Measurements from ENCODE around the gene ZMIZ1.

Gene ZMIZ1

GRCh38 chr10:79272353-79272752 lies 203.6 kb downstream of the ZMIZ1 start (continued):
- TF ChIP-seq ELK4 (IDR thresholded peaks at IDR 0.05; ENCODE audit: borderline replicate concordance, low read depth, low read length) (no peak), GLI2 (tag by site-specific recombination; IDR thresholded peaks at IDR 0.05; ENCODE audit: borderline replicate concordance, low read depth) (no peak), ZNF404 (tag by site-specific recombination; IDR thresholded peaks at IDR 0.05) (no peak), ZNF692 (tag by site-specific recombination; IDR thresholded peaks at IDR 0.05) (no peak), ZNF394 (tag by site-specific recombination; IDR thresholded peaks at IDR 0.05; ENCODE audit: borderline replicate concordance) (no peak)

- Histone ChIP-seq H3K4me1 (ENCODE audit: control insufficient read depth, insufficient read depth, low read length) (no peaks in the 10 kb centered on the region), H3K4me3 (ENCODE audit: low read depth, low read length) (no peak overlapping the region), H3K9me3 (ENCODE audit: control insufficient read depth, insufficient read depth, low read depth, low read length) (no peaks in the 10 kb centered on the region), H3K36me3 (ENCODE audit: control insufficient read depth in 2 of 2, insufficient read depth in 1 of 2, low read length in 2 of 2) (peaks cover 0 to 11% of the 10 kb centered on the region in 2 experiments; a peak in 1 of 3 replicates), H3K27ac (ENCODE audit: extremely low read depth, low read depth, low read length) (no peak overlapping the region)
- TF ChIP-seq ZNF202 (tag by site-specific recombination; IDR thresholded peaks at IDR 0.05; ENCODE audit: borderline replicate concordance) (no peak), PATZ1 (tag by site-specific recombination; IDR thresholded peaks at IDR 0.05) (no peak), ZFHX2 (tag by site-specific recombination; conservative IDR thresholded peaks at IDR 0.05) (peak; percentile 86), ZNF561 (tag by site-specific recombination; IDR thresholded peaks at IDR 0.05; ENCODE audit: borderline replicate concordance) (no peak), GLI2 (tag by site-specific recombination; IDR thresholded peaks at IDR 0.05; ENCODE audit: borderline replicate concordance, low read depth) (no peak), ZNF121 (tag by site-specific recombination; IDR thresholded peaks at IDR 0.05) (no peak), ZNF791 (tag by site-specific recombination; IDR thresholded peaks at IDR 0.05) (no peak), ZBTB17 (tag by site-specific recombination; IDR thresholded peaks at IDR 0.05) (no peak), KLF1 (tag by site-specific recombination; IDR thresholded peaks at IDR 0.05) (peak; percentile 47; the same call in 1 of the 2 replicates), ZIC2 (tag by site-specific recombination; IDR thresholded peaks at IDR 0.05) (0 out of 2 replicates have a peak, but pooled peaks have one; percentile 10), ZBTB8A (tag by site-specific recombination; IDR thresholded peaks at IDR 0.05) (peak; percentile 27; the same call in 1 of the 2 replicates), GLIS1 (tag by site-specific recombination; IDR thresholded peaks at IDR 0.05) (peak; percentile 83), EGR2 (tag by site-specific recombination; IDR thresholded peaks at IDR 0.05; ENCODE audit: low read depth) (peak; percentile 83)
- ChIA-PET CTCF (interaction anchor here (0.6 to 1.9 kb wide), 2 partner anchors 9 to 125 kb away, joined by 3 to 4 read pairs; no protein-coding TSS in a partner anchor), POLR2A (no interaction called here)
These were observed 204.8 kb downstream of the ZMIZ1 start for GRCh38 chr10:79273604-79274003.

- TF ChIP-seq GLIS1 (tag by site-specific recombination; IDR thresholded peaks at IDR 0.05) (peak; percentile 74), EGR2 (tag by site-specific recombination; IDR thresholded peaks at IDR 0.05; ENCODE audit: low read depth) (0 out of 2 replicates have a peak, but pooled peaks have one; percentile 38), GLIS2 (tag by site-specific recombination; IDR thresholded peaks at IDR 0.05) (0 out of 2 replicates have a peak, but pooled peaks have one; percentile 21), ZBTB17 (tag by site-specific recombination; IDR thresholded peaks at IDR 0.05) (no peak), ZEB2 (tag by site-specific recombination; IDR thresholded peaks at IDR 0.05) (no peak), ZNF449 (tag by site-specific recombination; IDR thresholded peaks at IDR 0.05) (no peak), ZFHX2 (tag by site-specific recombination; conservative IDR thresholded peaks at IDR 0.05) (peak; percentile 44; the same call in 1 of the 2 replicates), ZIC2 (tag by site-specific recombination; IDR thresholded peaks at IDR 0.05) (peak; percentile 19; the same call in 1 of the 2 replicates), ZNF677 (tag by site-specific recombination; IDR thresholded peaks at IDR 0.05) (no peak)
These were observed 205.7 kb downstream of the ZMIZ1 start for GRCh38 chr10:79274279-79275104.

More at GRCh38 chr10:79274279-79275104, 205.7 kb downstream of the ZMIZ1 start:
- ChIA-PET CTCF (interaction anchor here (0.6 to 1.9 kb wide), 2 partner anchors 10 to 124 kb away, joined by 3 to 4 read pairs; no protein-coding TSS in a partner anchor), POLR2A (no interaction called here)
- no peaks in the 10 kb centered on the region for H3K4me1 ChIP-seq (ENCODE audit: control insufficient read depth, insufficient read depth, low read length)
- H3K36me3 ChIP-seq (ENCODE audit: control insufficient read depth in 2 of 2, insufficient read depth in 1 of 2, low read length in 2 of 2), result peaks cover 0 to 11% of the 10 kb centered on the region in 2 experiments; a peak in 1 of 3 replicates
- no peak overlapping the region for H3K4me3 ChIP-seq (ENCODE audit: low read depth, low read length)
- no peaks in the 10 kb centered on the region for H3K9me3 ChIP-seq (ENCODE audit: control insufficient read depth, insufficient read depth, low read depth, low read length)
- no peak overlapping the region for H3K27ac ChIP-seq (ENCODE audit: extremely low read depth, low read depth, low read length)

All from HEK293 (cell line).